Mesenchymal stem cell (in vitro differentiated cells and primary cell): Measurements from ENCODE around the gene MMAB.

Experiments
- DNase-seq: peaks from one replicate; pipeline ENCODE4 v3.0.0-alpha.2; 2013
- H2AFZ ChIP-seq: one replicate; pipeline ENCODE4 v1.6.1; 2013; ENCODE audit warnings: low read depth, mild to moderate bottlenecking, control low read depth, inconsistent platforms, low read length, moderate library complexity
- H2AK5ac ChIP-seq: 2 replicates; pipeline ENCODE4 v1.6.1; 2013; ENCODE audit warnings: low read length, moderate library complexity, mild to moderate bottlenecking, inconsistent platforms; ENCODE audit not compliant: severe bottlenecking
- H2BK120ac ChIP-seq: one replicate; pipeline ENCODE4 v1.6.1; 2013; ENCODE audit warnings: low read depth, mild to moderate bottlenecking, inconsistent platforms, low read length, moderate library complexity
- H2BK12ac ChIP-seq, 2 experiments: one replicate each; pipeline ENCODE4 v1.6.1; 2013; ENCODE audit warnings: inconsistent platforms in 2 of 2, low read length in 2 of 2, mild to moderate bottlenecking in 2 of 2, moderate library complexity in 2 of 2, control low read depth in 1 of 2
- H2BK15ac ChIP-seq: one replicate; pipeline ENCODE4 v1.6.1; 2013; ENCODE audit warnings: mild to moderate bottlenecking, low read depth, inconsistent platforms; ENCODE audit not compliant: poor library complexity, severe bottlenecking
- H2BK5ac ChIP-seq: 2 replicates; pipeline ENCODE4 v1.6.1; 2013; ENCODE audit warnings: low read depth, mild to moderate bottlenecking, low read length, control low read depth, inconsistent platforms; ENCODE audit not compliant: poor library complexity, severe bottlenecking
- H3K14ac ChIP-seq, 2 experiments: one replicate each; pipeline ENCODE4 v1.6.1; 2013; ENCODE audit warnings: inconsistent platforms in 2 of 2, low read length in 2 of 2, control low read depth in 1 of 2, mild to moderate bottlenecking in 1 of 2, moderate library complexity in 1 of 2
- H3K18ac ChIP-seq, 2 experiments: one replicate each; pipeline ENCODE4 v1.6.1; 2013; ENCODE audit warnings: inconsistent platforms in 2 of 2, low read length in 2 of 2, control low read depth in 1 of 2, low read depth in 1 of 2, mild to moderate bottlenecking in 1 of 2
- H3K23ac ChIP-seq, 2 experiments: one replicate each; pipeline ENCODE4 v1.6.1; 2013; ENCODE audit warnings: inconsistent platforms in 2 of 2, low read length in 2 of 2, mild to moderate bottlenecking in 2 of 2, moderate library complexity in 2 of 2, control low read depth in 1 of 2
- H3K27ac ChIP-seq: 2 replicates; pipeline ENCODE4 v1.5.1; 2013; ENCODE audit warnings: mild to moderate bottlenecking, moderate library complexity, low read length, control low read depth, inconsistent platforms; ENCODE audit not compliant: poor library complexity, severe bottlenecking
- H3K27me3 ChIP-seq, 2 experiments: 2 replicates each; pipeline versions ENCODE4 v1.6.1 to v1.7.0; 2013; ENCODE audit warnings: low read length in 2 of 2, mild to moderate bottlenecking in 2 of 2, moderate library complexity in 2 of 2, control low read depth in 1 of 2, inconsistent platforms in 1 of 2; ENCODE audit not compliant: control insufficient read depth in 1 of 2, insufficient read depth in 1 of 2
- H3K36me3 ChIP-seq, 2 experiments: 2 replicates each; pipeline versions ENCODE4 v1.6.1 to v1.7.0; 2013; ENCODE audit warnings: low read length in 2 of 2, control low read depth in 1 of 2, inconsistent platforms in 1 of 2, low read depth in 1 of 2, mild to moderate bottlenecking in 1 of 2; ENCODE audit not compliant: insufficient read depth in 2 of 2, control insufficient read depth in 1 of 2
- H3K4ac ChIP-seq, 2 experiments: one replicate each; pipeline ENCODE4 v1.6.1; 2013; ENCODE audit warnings: inconsistent platforms in 2 of 2, low read length in 2 of 2, mild to moderate bottlenecking in 2 of 2, moderate library complexity in 2 of 2, control low read depth in 1 of 2, low read depth in 1 of 2
- H3K4me1 ChIP-seq: 2 replicates; pipeline ENCODE4 v1.6.1; 2013; ENCODE audit warnings: low read depth, low read length, control low read depth; ENCODE audit not compliant: control insufficient read depth, insufficient read depth
- H3K4me2 ChIP-seq: 2 replicates; pipeline ENCODE4 v1.6.1; 2013; ENCODE audit warnings: low read length, mild to moderate bottlenecking, inconsistent platforms; ENCODE audit not compliant: poor library complexity, severe bottlenecking
- H3K4me3 ChIP-seq, 2 experiments: 2 replicates each; pipeline versions ENCODE4 v1.5.1 to v1.7.0; 2013; ENCODE audit warnings: low read length in 2 of 2, mild to moderate bottlenecking in 2 of 2, control low read depth in 1 of 2, low read depth in 1 of 2; ENCODE audit not compliant: insufficient read depth in 1 of 2
- H3K79me1 ChIP-seq: replicated peaks from 2 replicates; pipeline ENCODE4 v1.6.1; 2013; ENCODE audit warnings: mild to moderate bottlenecking, control low read depth, low read length, inconsistent platforms; ENCODE audit not compliant: poor library complexity, severe bottlenecking
- H3K9ac ChIP-seq: 2 replicates; pipeline ENCODE4 v1.7.0; 2013; ENCODE audit warnings: mild to moderate bottlenecking, low read length, moderate library complexity
- H3K9me3 ChIP-seq: 2 replicates; pipeline ENCODE4 v1.7.0; 2013; ENCODE audit warnings: mild to moderate bottlenecking, low read length; ENCODE audit not compliant: control insufficient read depth
- H4K8ac ChIP-seq: one replicate; pipeline ENCODE4 v1.6.1; 2013; ENCODE audit warnings: inconsistent platforms, mild to moderate bottlenecking, low read length, moderate library complexity
- H4K91ac ChIP-seq: one replicate; pipeline ENCODE4 v1.6.1; 2013; ENCODE audit warnings: mild to moderate bottlenecking, low read length, inconsistent platforms
- WGBS: methylation state at CpG from one replicate; pipeline ENCODE4 v1.1.7; 2013; ENCODE audit warnings: mixed read lengths; 5-methylcytosine and 5-hydroxymethylcytosine counted together

Gene MMAB

DNA sequence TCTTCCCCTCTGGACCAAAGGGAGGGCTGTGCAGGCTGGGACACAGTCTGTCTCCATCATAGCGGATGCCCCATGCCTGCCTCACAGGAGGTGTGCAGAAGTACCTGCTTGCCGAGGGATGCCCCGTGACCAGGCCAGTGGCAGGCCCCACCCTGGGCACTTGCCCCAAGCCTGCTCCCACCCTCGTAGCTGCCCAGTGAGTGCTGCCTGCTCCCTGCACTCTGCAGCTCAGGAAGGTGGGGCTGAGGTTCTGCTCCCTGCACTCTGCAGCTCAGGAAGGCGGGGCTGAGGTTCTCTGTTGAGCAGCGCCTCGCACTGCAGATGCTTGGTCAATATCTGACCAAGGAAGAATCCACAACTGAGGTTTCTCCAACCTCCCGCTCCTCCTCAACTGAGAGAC is 6.9 kb downstream of the MMAB start:
- no peak overlapping the region for H3K4me3 ChIP-seq
- H3K4me1 ChIP-seq, result no peaks in the 10 kb centered on the region
- H3K27ac ChIP-seq, result no peak overlapping the region
- H3K23ac ChIP-seq, result no peak overlapping the region
- H3K27me3 ChIP-seq, result no peaks in the 10 kb centered on the region
- peaks cover 51 to 64% of the 10 kb centered on the region in 2 experiments for H3K36me3 ChIP-seq
- H4K8ac ChIP-seq, result no peak overlapping the region
- no peak overlapping the region for H2AK5ac ChIP-seq
- H2BK12ac ChIP-seq, result no peak overlapping the region
- peaks cover 5% of the 10 kb centered on the region for H3K79me1 ChIP-seq
- H4K91ac ChIP-seq, result no peak overlapping the region
- no peak overlapping the region for H3K9ac ChIP-seq
- no peaks in the 10 kb centered on the region for H3K9me3 ChIP-seq
- no peak for DNase-seq
- H3K4ac ChIP-seq, result no peak overlapping the region
- H3K18ac ChIP-seq, result no peak overlapping the region
- H2BK120ac ChIP-seq, result no peak overlapping the region
- H3K14ac ChIP-seq, result no peak overlapping the region
- H2AFZ ChIP-seq, result no peak overlapping the region
- H2BK15ac ChIP-seq, result no peak overlapping the region
- 96% methylated on average over 8 of the region's 8 CpGs for WGBS
- no peak overlapping the region for H3K4me2 ChIP-seq
- H2BK5ac ChIP-seq, result no peak overlapping the region

DNA sequence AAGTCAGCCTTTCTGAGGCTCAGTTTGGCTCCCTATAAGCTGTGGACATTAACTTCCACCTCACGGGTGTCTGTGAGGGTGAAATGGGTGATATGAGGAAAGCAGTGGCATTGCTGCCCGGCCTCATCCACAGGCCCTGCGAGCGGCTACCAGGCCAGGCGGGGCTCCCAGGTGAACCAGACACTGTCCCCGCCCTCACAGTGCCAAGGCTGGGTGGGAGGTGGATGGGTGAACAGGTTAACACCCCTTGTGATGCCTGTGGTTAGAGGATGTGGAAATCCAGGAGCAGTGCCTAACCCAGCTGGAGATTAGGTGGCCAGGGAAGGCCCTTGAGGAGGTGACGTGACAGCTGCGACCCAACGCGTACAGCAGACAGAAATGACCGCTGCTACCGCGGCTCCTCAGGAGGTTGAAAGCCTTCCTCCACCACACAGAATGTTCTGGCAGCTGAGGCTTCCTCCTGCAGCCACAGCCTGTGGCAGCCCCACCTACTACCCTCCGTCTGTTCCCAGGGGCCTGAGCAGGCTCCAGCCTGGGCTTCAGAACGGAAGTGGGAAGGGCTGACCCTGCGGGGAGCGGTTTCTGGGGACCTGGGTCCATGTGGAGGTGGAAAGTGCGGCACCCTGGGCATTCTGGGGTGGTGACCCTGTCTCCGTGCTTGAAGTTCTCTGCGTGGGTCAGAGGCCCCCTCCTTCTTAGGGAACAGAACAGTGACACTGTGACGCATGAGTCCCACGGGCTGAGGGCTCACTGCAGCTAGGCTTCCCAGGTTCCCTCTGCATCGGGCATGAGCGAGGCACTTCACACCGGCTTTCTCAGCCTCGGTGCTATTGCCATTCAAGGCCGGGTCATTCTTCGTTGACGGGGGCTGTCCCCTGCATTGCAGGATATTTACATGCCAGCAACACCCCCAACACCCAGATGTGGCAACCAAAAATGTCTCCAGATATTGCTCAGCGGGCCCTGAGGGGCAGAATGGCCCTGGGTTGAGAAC is 9.7 kb downstream of the MMAB start:
- H3K4me1 ChIP-seq, result peaks cover 3% of the 10 kb centered on the region
- H3K4me3 ChIP-seq, result no peak overlapping the region
- no peak overlapping the region for H2BK120ac ChIP-seq
- no peak overlapping the region for H3K4ac ChIP-seq
- no peak overlapping the region for H3K27ac ChIP-seq
- H3K79me1 ChIP-seq, result no peaks in the 10 kb centered on the region
- H3K27me3 ChIP-seq, result no peaks in the 10 kb centered on the region
- H3K4me2 ChIP-seq, result no peak overlapping the region
- WGBS, result 96% methylated on average over 30 of the region's 30 CpGs
- no peak for DNase-seq
- H2BK15ac ChIP-seq, result no peak overlapping the region
- no peak overlapping the region for H3K23ac ChIP-seq
- no peak overlapping the region for H3K18ac ChIP-seq
- H2BK12ac ChIP-seq, result no peak overlapping the region
- peak overlapping the region; percentile 29 for H4K91ac ChIP-seq
- no peaks in the 10 kb centered on the region for H3K9me3 ChIP-seq
- no peak overlapping the region for H2AK5ac ChIP-seq
- H3K36me3 ChIP-seq, result peaks cover 46 to 53% of the 10 kb centered on the region in 2 experiments
- no peak overlapping the region for H4K8ac ChIP-seq
- no peak overlapping the region for H2BK5ac ChIP-seq
- no peak overlapping the region for H3K14ac ChIP-seq
- H3K9ac ChIP-seq, result no peak overlapping the region
- H2AFZ ChIP-seq, result no peak overlapping the region

DNA sequence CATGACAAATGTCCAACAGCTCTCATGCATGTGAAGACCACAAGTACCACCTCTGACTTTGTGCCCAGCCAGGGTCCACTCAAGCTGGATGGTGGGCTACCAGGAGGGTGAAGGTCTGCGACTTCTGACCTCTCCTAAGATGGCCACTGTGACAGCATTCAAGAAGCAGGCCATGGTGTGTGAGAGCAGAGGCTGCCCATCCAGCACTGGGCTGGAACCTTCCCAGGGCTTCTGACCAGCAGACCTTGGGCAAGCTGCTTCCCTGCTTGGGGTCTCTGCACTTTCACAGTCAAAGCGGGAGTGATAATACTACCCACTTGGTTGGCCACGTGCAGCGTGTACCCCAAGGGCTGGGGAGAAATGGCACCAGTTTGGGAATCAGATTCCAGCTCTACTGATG is 10.4 kb downstream of the MMAB start:
- Histone ChIP-seq H3K23ac (no peak overlapping the region), H3K27me3 (no peaks in the 10 kb centered on the region), H2AFZ (no peak overlapping the region), H3K4me1 (peaks cover 10% of the 10 kb centered on the region), H2BK15ac (no peak overlapping the region), H4K91ac (no peak overlapping the region), H3K4me2 (no peak overlapping the region), H3K27ac (no peak overlapping the region), H2BK12ac (no peak overlapping the region), H3K9ac (no peak overlapping the region), H3K18ac (no peak overlapping the region), H2BK5ac (no peak overlapping the region), H3K9me3 (no peaks in the 10 kb centered on the region), H3K36me3 (peaks cover 39 to 46% of the 10 kb centered on the region in 2 experiments), H2BK120ac (no peak overlapping the region), H2AK5ac (no peak overlapping the region), H3K4me3 (no peak overlapping the region), H3K14ac (no peak overlapping the region), H3K4ac (no peak overlapping the region), H3K79me1 (no peaks in the 10 kb centered on the region), H4K8ac (no peak overlapping the region)
- no peak for DNase-seq
- WGBS, result 94% methylated on average over 4 of the region's 4 CpGs

DNA sequence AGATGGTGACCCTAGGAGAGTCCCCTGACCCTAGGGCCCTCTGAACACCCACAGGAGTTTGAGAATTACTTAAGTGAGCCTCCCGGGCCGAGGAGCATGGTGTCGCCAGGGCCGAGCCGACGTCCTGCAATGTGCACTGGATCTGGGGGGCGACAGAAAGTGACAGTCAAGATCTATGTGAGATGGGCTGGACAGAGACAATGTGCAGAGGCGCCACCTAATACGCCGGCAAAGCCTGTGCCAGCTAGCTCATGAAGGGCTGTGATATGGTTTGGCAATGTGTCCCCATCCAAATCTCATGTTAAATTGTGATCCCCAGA is 11.6 kb downstream of the MMAB start:
- Histone ChIP-seq H2BK15ac (no peak overlapping the region), H3K9me3 (no peaks in the 10 kb centered on the region), H3K27me3 (no peaks in the 10 kb centered on the region), H2AFZ (no peak overlapping the region), H3K4me3 (no peak overlapping the region), H3K4me1 (peaks cover 16% of the 10 kb centered on the region), H3K14ac (no peak overlapping the region), H2AK5ac (no peak overlapping the region), H2BK120ac (no peak overlapping the region), H2BK12ac (no peak overlapping the region), H3K36me3 (peaks cover 33 to 45% of the 10 kb centered on the region in 2 experiments), H3K23ac (no peak overlapping the region), H3K4me2 (no peak overlapping the region), H4K91ac (no peak overlapping the region), H3K79me1 (no peaks in the 10 kb centered on the region), H4K8ac (no peak overlapping the region), H3K9ac (no peak overlapping the region), H3K4ac (no peak overlapping the region), H3K18ac (no peak overlapping the region), H3K27ac (no peak overlapping the region), H2BK5ac (no peak overlapping the region)
- WGBS, result 95% methylated on average over 10 of the region's 10 CpGs
- no peak for DNase-seq
